GM23338 (cell line): ENCODE results near the gene PGM2.

Experiments
- EZH2 ChIP-seq: fragments of 200-600 bp; sonication (generic); IDR thresholded peaks from one replicate; pipeline ENCODE4 v1.8.0; 2017; ENCODE audit warnings: antibody characterized with exemption, mild to moderate bottlenecking, low read depth; ENCODE audit not compliant: unreplicated experiment
- POLR2AphosphoS5 ChIP-seq: IDR thresholded peaks from 2 replicates; pipeline ENCODE4 v1.6.1; 2016; ENCODE audit warnings: antibody characterized with exemption, low read depth
- TF ChIP-seq, protein P1 (sequence below), 2 experiments: fragments of 200-600 bp in 1 of 2; sonication (generic) in 1 of 2; conservative IDR thresholded peaks; 2 replicates each; pipeline versions ENCODE4 v1.5.1 to v1.6.1; 2016 to 2017; ENCODE audit warnings: antibody characterized with exemption in 2 of 2, low read depth in 2 of 2, mild to moderate bottlenecking in 2 of 2, moderate library complexity in 1 of 2
- TF ChIP-seq, protein P2 (sequence below): IDR thresholded peaks from 2 replicates; pipeline ENCODE4 v1.6.1; 2016; ENCODE audit warnings: antibody characterized with exemption

DNA sequence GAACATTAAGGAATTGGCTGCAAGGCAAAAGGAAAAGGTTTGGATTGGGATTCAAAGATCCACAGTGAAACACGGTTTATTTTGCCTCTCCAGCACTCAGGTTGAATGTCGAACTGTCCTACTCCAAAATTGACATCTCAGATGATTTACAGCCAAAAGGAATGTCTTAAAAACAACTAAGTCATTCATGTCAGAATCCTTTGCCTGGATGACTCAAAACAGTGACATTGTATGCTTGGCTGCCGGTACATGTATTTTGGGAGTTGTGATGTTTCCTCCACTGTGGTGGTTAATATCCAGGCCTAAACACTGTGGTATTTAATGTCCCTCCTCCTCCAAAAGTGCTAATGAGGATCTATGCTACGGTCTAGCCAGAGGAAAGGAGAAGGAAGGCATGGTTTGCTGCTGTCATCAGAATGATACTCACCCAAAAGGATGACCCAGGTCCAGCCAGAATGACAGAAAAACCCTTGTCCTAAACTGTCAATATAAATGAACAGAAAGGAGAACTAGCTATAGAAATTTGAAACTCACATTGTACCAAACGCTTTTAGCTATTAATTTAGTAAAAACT is 20.9 kb downstream of the PGM2 start:
- TF ChIP-seq, protein P1, sequence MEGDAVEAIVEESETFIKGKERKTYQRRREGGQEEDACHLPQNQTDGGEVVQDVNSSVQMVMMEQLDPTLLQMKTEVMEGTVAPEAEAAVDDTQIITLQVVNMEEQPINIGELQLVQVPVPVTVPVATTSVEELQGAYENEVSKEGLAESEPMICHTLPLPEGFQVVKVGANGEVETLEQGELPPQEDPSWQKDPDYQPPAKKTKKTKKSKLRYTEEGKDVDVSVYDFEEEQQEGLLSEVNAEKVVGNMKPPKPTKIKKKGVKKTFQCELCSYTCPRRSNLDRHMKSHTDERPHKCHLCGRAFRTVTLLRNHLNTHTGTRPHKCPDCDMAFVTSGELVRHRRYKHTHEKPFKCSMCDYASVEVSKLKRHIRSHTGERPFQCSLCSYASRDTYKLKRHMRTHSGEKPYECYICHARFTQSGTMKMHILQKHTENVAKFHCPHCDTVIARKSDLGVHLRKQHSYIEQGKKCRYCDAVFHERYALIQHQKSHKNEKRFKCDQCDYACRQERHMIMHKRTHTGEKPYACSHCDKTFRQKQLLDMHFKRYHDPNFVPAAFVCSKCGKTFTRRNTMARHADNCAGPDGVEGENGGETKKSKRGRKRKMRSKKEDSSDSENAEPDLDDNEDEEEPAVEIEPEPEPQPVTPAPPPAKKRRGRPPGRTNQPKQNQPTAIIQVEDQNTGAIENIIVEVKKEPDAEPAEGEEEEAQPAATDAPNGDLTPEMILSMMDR (conservative IDR thresholded peaks at IDR 0.05; ENCODE audit: low read depth in 2 of 2) = no peak
- TF ChIP-seq EZH2 (no peak), POLR2AphosphoS5 (no peak)
- TF ChIP-seq, protein P2, sequence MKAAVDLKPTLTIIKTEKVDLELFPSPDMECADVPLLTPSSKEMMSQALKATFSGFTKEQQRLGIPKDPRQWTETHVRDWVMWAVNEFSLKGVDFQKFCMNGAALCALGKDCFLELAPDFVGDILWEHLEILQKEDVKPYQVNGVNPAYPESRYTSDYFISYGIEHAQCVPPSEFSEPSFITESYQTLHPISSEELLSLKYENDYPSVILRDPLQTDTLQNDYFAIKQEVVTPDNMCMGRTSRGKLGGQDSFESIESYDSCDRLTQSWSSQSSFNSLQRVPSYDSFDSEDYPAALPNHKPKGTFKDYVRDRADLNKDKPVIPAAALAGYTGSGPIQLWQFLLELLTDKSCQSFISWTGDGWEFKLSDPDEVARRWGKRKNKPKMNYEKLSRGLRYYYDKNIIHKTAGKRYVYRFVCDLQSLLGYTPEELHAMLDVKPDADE = no peak
